HG03066 (cell line): ENCODE measurements around the gene STK32C.
A peak's percentile ranks its signal among the peaks of the same experiment; 100 is the strongest.
"Not testable (repeated sequence)": the region's sequence is repeated elsewhere in the genome, so short reads cannot be mapped to it uniquely, and the experiment has no call there.

ENCODE experiments used
- ATAC-seq: cut with Tn5 transposase; IDR thresholded peaks from one replicate; pipeline ENCODE4 v1.9.1; 2021; ENCODE audit warnings: low read depth; ENCODE audit not compliant: unreplicated experiment

The STK32C gene

GRCh38 chr10:132163278-132163765 lies 144.4 kb downstream of the STK32C start:
- ATAC-seq, result peak; percentile 77

- no peak for ATAC-seq
Measured at GRCh38 chr10:132162590-132163277, 145.0 kb downstream of the STK32C start.

DNA sequence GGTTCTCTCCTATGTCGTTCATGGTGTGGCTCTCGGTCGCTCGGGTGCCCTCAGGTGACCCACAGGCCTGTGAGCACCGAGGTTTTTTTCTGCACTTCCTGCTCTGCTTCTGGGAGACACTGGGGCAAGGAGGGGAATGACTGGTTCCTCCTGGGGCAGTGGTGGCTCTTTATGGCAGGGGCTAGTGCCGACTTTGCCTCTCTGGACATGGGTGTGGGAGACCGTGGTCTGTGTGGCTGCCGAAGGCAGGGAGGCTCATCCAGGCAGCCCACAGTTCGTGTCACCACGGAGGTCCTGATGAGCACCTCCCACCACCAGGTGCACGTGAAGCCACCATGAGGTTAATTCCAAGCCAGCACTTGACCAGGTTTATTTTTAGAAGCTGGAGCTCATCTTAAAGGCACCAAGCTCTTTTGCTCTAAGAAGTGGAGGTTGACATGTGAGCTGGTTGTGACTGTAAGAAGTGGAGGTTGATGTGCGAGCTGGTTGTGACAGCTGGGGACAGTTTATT lies 145.7 kb downstream of the STK32C start:
- no peak for ATAC-seq

DNA sequence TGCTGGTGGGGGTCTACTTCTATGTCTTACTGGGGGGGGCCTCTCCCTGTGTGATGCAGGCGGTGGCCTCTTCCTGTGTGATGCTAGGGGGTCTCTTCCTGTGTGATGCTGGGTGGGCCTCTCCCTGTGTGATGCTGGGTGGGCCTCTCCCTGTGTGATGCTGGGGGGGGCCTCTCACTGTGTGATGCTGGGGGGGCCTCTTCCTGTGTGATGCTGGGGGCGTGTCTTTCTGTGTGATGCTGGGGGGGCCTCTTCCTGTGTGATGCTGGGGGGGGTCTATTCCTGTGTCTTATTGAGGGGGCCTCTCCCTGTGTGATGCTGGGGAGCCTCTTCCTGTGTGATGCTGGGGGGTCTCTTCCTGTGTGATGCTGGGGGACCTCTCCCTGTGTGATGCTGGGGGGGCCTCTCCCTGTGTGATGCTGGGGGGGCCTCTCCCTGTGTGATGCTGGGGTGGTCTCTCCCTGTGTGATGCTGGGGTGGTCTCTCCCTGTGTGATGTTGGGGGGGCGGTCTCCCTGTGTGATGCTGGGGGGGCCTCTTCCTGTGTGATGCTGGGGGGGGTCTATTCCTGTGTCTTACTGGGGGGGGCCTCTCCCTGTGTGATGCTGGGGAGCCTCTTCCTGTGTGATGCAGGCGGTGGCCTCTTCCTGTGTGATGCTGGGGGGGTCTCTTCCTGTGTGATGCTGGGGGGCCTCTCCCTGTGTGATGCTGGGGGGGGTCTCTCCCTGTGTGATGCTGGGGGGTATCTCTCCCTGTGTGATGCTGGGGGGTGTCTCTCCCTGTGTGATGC lies 146.7 kb downstream of the STK32C start:
- not testable (repeated sequence) for ATAC-seq

DNA sequence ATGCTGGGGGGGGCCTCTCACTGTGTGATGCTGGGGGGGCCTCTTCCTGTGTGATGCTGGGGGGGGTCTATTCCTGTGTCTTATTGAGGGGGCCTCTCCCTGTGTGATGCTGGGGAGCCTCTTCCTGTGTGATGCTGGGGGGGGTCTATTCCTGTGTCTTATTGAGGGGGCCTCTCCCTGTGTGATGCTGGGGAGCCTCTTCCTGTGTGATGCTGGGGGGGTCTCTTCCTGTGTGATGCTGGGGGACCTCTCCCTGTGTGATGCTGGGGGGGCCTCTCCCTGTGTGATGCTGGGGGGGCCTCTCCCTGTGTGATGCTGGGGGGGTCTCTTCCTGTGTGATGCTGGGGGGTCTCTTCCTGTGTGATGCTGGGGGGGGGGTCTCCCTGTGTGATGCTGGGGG lies 147.5 kb downstream of the STK32C start:
- not testable (repeated sequence) for ATAC-seq

- ATAC-seq, result not testable (repeated sequence)
Measured at GRCh38 chr10:132159302-132160230, 148.2 kb downstream of the STK32C start.

DNA sequence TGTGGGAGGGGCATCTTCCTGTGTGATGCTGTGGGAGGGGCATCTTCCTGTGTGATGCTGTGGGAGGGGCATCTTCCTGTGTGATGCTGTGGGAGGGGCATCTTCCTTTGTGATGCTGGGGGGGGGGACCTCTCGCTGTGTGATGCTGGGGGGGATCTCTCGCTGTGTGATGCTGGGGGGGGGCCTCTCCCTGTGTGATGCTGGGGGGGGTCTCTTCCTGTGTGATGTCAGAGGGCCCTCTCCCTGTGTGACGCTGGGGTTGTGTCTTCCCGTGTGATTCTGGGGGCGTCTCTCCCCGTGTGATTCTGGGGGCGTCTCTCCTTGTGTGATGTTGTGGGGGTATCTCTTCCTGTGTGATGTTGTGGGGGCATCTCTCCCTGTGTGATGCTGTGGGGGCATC lies 148.9 kb downstream of the STK32C start:
- ATAC-seq, result no peak

DNA sequence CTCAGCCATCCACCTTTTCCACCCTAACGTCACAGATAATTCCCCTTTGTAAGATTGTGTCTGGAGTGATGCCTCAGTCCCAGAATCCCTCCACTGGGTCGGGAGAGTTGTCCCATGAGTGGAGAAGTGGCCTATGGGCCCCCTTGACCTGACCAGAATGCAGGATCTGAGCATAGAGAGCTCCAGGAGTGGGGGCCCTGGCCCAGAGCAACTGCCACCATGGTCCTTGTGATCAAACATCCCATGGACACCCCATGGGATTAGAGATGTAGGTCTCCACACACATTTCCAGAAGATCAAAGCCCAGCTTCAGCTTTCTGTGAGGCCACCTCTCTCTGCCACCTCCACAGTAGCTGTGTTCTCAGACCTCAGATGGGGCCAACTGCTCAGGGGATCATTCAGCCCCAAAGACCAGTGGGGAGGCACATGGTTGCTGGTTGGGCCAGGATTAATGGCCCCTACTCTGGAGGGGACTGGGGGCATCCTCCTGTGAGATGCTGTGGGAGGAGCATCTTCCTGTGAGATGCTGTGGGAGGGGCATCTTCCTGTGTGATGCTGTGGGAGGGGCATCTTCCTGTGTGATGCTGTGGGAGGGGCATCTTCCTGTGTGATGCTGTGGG lies 149.5 kb downstream of the STK32C start:
- ATAC-seq, result no peak
